ENCODE measurements around the gene ZNFX1.
"Not testable (repeated sequence)": the region's sequence is repeated elsewhere in the genome, so short reads cannot be mapped to it uniquely, and the experiment has no call there.

The ZNFX1 gene

DNA sequence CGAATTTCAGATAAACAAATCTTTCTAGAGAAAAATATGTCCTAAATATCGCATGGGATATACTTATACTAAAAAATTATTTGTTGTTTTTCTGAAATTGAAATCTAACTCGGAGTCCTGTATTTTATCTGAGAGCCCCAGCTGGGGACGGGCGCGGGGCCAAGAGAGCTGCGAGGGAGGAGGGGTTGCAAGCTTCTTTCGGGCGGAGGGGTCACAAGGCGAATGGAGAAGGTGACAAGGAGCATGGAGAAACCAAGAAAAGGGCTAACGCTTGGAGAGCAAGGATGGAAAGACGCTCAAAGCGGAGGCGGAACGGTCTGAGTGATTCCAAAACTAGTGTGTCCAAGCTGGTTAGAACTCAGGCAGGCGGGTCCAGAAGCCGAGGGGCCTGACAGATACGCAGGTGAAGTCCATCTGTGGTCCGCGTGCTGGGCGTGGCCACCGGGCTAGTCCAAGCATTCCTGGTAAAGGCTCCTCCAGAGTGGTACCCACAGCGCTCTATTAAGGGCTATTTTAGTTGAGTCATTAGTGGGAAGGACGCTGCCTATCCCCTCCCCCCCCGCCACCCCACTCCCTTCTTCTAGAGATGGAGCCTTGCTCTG, 41.5 kb upstream of the ZNFX1 start:
- H3K4me3 ChIP-seq (ENCODE audit: low read depth, low read length), result no peak overlapping the region
- H3K9me3 ChIP-seq, result no peaks in the 10 kb centered on the region; the same call in 1 of the 2 replicates
- no peaks in the 10 kb centered on the region for H3K36me3 ChIP-seq
- H3K4me1 ChIP-seq, result no peaks in the 10 kb centered on the region
- H3K27me3 ChIP-seq, result peaks cover 52% of the 10 kb centered on the region
- DNase-seq, result no peak
- TF ChIP-seq, protein P1, sequence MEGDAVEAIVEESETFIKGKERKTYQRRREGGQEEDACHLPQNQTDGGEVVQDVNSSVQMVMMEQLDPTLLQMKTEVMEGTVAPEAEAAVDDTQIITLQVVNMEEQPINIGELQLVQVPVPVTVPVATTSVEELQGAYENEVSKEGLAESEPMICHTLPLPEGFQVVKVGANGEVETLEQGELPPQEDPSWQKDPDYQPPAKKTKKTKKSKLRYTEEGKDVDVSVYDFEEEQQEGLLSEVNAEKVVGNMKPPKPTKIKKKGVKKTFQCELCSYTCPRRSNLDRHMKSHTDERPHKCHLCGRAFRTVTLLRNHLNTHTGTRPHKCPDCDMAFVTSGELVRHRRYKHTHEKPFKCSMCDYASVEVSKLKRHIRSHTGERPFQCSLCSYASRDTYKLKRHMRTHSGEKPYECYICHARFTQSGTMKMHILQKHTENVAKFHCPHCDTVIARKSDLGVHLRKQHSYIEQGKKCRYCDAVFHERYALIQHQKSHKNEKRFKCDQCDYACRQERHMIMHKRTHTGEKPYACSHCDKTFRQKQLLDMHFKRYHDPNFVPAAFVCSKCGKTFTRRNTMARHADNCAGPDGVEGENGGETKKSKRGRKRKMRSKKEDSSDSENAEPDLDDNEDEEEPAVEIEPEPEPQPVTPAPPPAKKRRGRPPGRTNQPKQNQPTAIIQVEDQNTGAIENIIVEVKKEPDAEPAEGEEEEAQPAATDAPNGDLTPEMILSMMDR (IDR thresholded peaks at IDR 0.05; ENCODE audit: low read depth, low read length), result no peak

DNA sequence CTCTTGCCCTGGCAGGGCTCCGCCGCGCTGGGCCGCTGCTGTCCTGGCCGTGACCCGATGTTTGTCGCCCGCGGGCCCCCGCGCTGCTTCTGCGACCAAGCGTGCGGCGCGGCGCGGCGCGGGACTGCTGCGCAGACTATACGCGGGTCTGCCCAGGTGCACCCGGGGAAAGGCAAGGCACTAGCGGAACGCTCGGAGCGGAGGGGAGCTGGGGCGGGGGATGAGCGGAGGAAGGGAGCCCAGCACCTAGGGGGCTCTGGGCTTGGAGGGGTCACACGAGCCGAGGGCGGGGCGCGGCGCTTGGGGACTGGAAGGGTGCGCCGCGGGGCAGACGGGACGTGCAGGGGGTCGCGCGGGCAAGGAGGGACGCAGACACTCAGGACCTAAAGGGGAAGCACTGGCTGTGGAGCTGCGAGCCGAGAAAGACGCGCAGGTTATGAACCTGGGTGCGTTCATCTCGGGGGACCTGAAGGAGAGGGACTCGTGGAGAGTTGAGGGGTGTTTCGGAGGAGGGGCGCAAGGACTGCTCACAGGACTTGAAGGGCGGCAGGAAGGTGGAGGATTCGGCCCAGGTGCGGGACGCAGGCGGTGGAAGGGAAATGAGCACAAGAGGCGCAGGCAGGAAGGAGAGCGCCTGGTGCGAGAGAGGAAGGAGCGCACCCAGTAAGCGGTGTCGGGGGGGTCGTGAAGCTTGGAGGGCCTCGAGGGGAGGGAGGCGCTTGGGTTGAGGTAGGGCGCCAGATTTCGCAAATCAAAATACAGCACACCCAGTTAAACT, 40.8 kb upstream of the ZNFX1 start:
- Histone ChIP-seq H3K9me3 (no peaks in the 10 kb centered on the region; the same call in 1 of the 2 replicates), H3K4me3 (ENCODE audit: low read depth, low read length) (no peak overlapping the region), H3K27me3 (peaks cover 52% of the 10 kb centered on the region), H3K4me1 (no peaks in the 10 kb centered on the region), H3K36me3 (no peaks in the 10 kb centered on the region)
- no peak for DNase-seq
- TF ChIP-seq, protein P1 (IDR thresholded peaks at IDR 0.05; ENCODE audit: low read depth, low read length), result no peak

DNA sequence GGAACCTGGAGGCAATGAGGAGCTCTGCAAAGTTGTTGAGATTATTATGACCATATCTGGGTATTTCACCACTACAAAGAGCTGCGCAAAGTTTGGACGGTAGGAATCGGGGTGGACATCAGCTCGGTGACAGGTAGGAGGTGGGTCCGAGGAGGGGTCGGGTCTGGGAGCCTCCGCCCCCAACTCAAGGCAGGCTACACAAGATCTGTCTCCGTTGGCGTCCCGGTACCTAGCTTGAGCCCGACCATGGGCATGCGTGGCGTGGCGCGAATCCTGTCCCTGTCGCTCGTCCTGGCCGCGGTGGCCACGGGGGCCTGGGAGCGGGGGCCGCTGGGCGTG, 40.2 kb upstream of the ZNFX1 start:
- H3K27me3 ChIP-seq, result peaks cover 52% of the 10 kb centered on the region

DNA sequence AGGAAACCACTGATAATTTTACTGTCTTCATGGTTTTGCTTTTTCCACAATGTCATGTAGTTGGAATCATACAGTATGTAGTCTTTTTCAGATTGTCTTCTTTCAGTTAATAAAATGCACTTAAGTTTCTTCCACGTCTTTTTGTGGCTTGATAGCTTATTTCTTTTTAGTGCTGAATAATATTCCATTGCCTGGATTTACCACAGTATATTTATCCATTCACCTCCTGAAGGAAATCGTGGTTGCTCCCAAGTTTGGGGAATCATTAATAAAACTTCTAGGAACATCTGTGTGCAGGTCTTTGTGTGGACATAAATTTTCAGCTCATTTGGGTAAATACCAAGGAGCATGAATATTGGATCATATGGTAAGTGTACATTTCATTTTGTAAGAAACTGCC, 38.8 kb upstream of the ZNFX1 start:
- TF ChIP-seq, protein P1 (IDR thresholded peaks at IDR 0.05; ENCODE audit: low read depth, low read length), result no peak
- no peaks in the 10 kb centered on the region; the same call in 1 of the 2 replicates for H3K9me3 ChIP-seq
- no peaks in the 10 kb centered on the region for H3K36me3 ChIP-seq
- no peak for DNase-seq
- no peak overlapping the region for H3K4me3 ChIP-seq (ENCODE audit: low read depth, low read length)
- no peaks in the 10 kb centered on the region for H3K4me1 ChIP-seq
- H3K27me3 ChIP-seq, result peaks cover 52% of the 10 kb centered on the region

More for the DNA sequence above, 40.2 kb upstream of the ZNFX1 start:
- no peaks in the 10 kb centered on the region for H3K36me3 ChIP-seq
- H3K4me1 ChIP-seq, result no peaks in the 10 kb centered on the region
- no peak for DNase-seq
- H3K9me3 ChIP-seq, result no peaks in the 10 kb centered on the region; the same call in 1 of the 2 replicates
- TF ChIP-seq, protein P1 (IDR thresholded peaks at IDR 0.05; ENCODE audit: low read depth, low read length), result no peak
- no peak overlapping the region for H3K4me3 ChIP-seq (ENCODE audit: low read depth, low read length)

DNA sequence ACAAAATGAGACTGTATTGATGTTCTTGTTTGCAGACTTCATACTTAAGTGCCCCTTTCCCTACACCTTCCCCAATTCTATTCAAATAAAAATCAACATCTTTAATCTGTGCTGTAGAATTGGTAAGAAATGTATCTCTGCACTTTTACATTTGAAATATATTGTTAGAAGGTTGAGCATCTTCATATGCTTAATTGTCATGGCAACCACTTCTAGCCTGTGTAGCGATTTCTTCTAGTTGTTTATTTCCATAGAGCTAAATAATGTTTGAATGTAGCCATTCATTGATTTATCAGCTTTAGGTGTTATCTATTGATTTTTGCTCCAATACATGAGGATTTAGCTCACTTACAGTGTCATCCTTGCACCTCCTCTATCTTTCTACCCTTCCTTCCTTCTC, 37.7 kb upstream of the ZNFX1 start:
- H3K36me3 ChIP-seq, result no peaks in the 10 kb centered on the region
- no peak for DNase-seq
- TF ChIP-seq, protein P1 (IDR thresholded peaks at IDR 0.05; ENCODE audit: low read depth, low read length), result no peak
- H3K9me3 ChIP-seq, result no peaks in the 10 kb centered on the region; the same call in 1 of the 2 replicates
- H3K4me1 ChIP-seq, result no peaks in the 10 kb centered on the region
- peaks cover 52% of the 10 kb centered on the region for H3K27me3 ChIP-seq
- no peak overlapping the region for H3K4me3 ChIP-seq (ENCODE audit: low read depth, low read length)

DNA sequence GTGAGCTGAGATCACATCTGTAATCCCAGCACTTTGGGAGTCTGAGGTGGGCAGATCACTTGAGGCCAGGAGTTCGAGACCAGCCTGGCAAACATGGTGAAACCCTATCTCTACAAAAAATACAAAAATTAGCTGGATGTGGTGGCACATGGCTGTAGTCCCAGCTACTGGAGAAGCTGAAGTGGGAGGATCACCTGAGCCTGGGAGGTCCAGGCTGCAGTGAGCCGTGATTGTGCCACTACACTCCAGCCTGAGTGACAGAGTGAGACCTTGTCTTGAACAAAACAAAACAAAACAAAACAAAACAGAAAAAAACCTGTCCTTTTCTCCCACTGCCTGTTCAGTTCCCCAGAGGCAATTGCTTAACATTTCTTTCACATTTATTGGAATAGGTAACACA, 36.2 kb upstream of the ZNFX1 start:
- peaks cover 41% of the 10 kb centered on the region for H3K27me3 ChIP-seq
- not testable (repeated sequence) for H3K4me1 ChIP-seq; H3K9me3 ChIP-seq; H3K4me3 ChIP-seq (ENCODE audit: low read depth, low read length); DNase-seq; H3K36me3 ChIP-seq
